Transverse colon (tissue), 3 donors: ENCODE data around the gene KCNT2.

ENCODE experiments used
- POLR2A ChIP-seq: fragments of 450-650 bp; IDR thresholded peaks from one replicate; pipeline ENCODE4 v1.6.1; 2016; ENCODE audit warnings: antibody characterized with exemption, mild to moderate bottlenecking, moderate library complexity
- TF ChIP-seq, protein P1 (sequence below), 5 experiments: fragments of 200-600 bp in 3 of 5; fragments of 450-650 bp in 2 of 5; sonication (generic) in 3 of 5; IDR thresholded peaks; 1 replicate in 2 of 5; 2 replicates in 3 of 5; pipeline ENCODE4 v1.5.1; 2016 to 2017; ENCODE audit warnings: antibody characterized with exemption in 5 of 5, inconsistent platforms in 3 of 5, mild to moderate bottlenecking in 2 of 5, moderate library complexity in 1 of 5

- TF ChIP-seq, protein P1, sequence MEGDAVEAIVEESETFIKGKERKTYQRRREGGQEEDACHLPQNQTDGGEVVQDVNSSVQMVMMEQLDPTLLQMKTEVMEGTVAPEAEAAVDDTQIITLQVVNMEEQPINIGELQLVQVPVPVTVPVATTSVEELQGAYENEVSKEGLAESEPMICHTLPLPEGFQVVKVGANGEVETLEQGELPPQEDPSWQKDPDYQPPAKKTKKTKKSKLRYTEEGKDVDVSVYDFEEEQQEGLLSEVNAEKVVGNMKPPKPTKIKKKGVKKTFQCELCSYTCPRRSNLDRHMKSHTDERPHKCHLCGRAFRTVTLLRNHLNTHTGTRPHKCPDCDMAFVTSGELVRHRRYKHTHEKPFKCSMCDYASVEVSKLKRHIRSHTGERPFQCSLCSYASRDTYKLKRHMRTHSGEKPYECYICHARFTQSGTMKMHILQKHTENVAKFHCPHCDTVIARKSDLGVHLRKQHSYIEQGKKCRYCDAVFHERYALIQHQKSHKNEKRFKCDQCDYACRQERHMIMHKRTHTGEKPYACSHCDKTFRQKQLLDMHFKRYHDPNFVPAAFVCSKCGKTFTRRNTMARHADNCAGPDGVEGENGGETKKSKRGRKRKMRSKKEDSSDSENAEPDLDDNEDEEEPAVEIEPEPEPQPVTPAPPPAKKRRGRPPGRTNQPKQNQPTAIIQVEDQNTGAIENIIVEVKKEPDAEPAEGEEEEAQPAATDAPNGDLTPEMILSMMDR (IDR thresholded peaks at IDR 0.05), result no peak
- TF ChIP-seq POLR2A, result no peak
Measured at GRCh38 chr1:196278816-196279215, 329.4 kb downstream of the KCNT2 start.
